ENCODE measurements around the gene MAP3K7.

GRCh38 chr6:90523779-90524310 is 63.0 kb downstream of the MAP3K7 start:
- TF ChIP-seq, protein P1, sequence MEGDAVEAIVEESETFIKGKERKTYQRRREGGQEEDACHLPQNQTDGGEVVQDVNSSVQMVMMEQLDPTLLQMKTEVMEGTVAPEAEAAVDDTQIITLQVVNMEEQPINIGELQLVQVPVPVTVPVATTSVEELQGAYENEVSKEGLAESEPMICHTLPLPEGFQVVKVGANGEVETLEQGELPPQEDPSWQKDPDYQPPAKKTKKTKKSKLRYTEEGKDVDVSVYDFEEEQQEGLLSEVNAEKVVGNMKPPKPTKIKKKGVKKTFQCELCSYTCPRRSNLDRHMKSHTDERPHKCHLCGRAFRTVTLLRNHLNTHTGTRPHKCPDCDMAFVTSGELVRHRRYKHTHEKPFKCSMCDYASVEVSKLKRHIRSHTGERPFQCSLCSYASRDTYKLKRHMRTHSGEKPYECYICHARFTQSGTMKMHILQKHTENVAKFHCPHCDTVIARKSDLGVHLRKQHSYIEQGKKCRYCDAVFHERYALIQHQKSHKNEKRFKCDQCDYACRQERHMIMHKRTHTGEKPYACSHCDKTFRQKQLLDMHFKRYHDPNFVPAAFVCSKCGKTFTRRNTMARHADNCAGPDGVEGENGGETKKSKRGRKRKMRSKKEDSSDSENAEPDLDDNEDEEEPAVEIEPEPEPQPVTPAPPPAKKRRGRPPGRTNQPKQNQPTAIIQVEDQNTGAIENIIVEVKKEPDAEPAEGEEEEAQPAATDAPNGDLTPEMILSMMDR (conservative IDR thresholded peaks at IDR 0.05; ENCODE audit: low read length) = no peak
- TF ChIP-seq EZH2phosphoT487 (IDR thresholded peaks at IDR 0.05; ENCODE audit: borderline replicate concordance) = no peak
